SKM-1 treated with dmso at 0.1 percent for 144 hours (cell line): ENCODE results near the gene USP34.
"Not testable (repeated sequence)": the region's sequence is repeated elsewhere in the genome, so short reads cannot be mapped to it uniquely, and the experiment has no call there.

Experiments
- DNase-seq: peaks from one replicate; lab custom pipeline; 2025; ENCODE audit not compliant: unreplicated experiment; lab: John Stamatoyannopoulos, UW

The USP34 gene

GRCh38 chr2:61196671-61197070, 274.2 kb downstream of the USP34 start:
- no peak for DNase-seq

DNA sequence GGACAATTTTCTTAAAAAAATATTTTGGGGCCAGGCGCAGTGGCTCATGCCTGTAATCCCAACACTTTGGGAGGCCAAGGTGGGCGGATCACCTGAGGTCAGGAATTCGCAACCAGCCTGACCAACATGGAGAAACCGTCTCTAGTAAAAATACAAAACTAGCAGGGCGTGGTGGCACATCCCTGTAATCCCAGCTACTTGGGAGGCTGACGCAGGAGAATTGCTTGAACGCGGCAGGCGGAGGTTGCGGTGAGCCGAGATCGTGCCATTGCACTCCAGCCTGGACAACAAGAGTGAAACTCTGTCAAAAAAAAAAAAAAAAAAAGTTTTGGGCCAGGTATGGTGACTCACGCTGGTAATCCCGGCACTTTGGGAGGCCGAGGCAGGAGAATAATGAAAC, 276.2 kb downstream of the USP34 start:
- DNase-seq: not testable (repeated sequence)

DNA sequence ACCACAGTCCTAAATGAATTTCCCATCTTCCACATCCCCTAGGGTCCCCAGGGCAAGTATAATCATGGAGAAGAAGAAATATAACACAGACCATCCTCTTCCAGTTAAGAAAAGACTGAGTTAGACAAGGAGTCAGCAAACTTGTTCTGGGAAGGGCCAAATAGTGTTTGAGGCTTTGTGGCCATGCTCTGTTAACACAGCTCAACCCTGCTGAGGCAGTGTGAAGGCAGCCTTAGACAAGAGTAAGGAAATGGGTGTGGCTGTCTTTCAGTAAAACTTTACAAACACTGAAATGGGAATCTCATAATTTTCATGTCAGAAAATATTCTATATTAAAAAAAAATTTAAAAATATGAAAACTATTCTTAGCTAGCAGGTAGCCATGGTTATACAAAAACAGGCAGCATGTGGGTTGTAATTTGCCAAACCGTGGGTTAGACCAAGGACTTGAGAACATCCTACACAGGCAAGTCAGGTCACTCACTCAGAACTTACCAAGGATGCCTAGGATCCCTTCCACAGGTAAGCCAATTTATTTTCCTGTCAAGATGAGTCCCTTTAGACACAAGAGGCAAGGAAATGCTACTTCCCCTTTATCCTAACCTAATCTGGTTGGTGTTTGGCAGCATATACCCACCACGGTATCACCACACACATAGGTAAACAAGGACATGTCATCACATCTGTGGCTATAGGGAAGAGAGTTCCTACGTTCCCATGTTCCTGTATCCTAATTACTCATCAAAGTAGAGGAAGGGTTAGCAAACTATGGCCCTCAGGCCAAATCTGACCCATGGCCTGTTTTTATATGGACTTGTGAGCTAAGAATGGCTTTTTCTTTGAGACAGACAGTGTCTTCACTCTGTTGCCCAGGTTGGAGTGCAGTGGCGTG, 277.0 kb downstream of the USP34 start:
- DNase-seq: no peak

DNA sequence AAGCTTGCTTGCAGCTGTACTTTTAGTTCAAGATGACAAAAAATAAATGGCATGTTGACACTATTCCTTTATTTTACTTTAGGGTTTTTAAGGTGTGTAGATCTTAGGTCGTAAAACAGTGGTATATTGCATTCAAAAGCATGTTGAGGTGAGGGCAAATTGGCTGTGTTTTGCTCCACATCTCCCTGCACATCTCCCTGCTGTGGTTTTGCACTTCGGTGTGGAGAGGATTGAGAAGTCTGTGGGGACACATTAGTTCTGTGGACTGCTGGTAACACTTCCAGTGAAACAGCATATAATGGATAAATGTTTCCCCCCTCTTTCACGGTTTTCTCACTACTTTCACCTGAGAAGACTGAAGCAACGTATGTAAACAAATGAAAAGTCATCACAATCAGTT, 283.8 kb downstream of the USP34 start:
- no peak for DNase-seq

DNA sequence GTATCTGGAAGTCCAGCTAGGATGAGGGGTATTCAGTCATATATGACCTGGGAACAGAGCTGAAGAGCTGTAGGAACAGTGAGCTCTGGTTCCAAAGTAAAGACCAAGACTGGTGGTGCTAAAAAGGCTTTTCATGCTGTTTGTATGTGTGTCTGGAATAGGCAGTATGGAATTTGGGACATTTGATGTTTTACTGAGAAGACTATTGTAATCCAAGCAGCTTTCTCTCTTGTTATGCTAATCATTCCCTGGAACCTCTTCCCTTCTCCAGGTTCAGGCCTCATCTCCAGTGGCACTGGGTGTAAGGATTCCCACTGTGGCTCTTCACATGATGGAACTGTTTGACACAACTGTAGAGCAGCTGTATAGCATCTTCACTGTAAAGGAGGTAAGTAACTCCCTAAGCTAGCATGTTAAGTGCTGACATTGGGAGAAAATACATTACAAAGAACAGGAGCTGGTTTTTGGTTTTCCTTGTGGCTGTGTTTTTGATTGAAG, 285.6 kb downstream of the USP34 start:
- DNase-seq: no peak

DNA sequence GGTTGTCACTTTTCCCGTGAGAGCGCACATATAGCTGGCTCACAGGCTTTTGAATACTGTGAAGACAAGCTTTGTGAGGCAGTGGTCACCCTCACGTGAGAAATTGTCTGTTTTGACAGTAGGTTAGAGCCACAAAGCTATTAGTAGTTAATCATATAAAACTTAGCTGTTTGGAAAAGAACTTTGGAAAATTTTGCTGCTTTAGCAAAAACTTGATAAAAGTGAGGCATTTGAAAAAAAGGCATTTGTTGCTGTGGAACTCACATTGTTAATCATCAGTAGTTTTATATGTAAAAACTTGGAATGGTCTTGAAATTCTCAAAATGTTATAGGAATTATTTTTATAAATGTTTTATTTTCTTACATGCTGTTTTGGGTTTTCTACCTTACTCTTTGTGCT, 286.6 kb downstream of the USP34 start:
- DNase-seq: no peak

GRCh38 chr2:61183795-61184194, 287.1 kb downstream of the USP34 start:
- DNase-seq: no peak

DNA sequence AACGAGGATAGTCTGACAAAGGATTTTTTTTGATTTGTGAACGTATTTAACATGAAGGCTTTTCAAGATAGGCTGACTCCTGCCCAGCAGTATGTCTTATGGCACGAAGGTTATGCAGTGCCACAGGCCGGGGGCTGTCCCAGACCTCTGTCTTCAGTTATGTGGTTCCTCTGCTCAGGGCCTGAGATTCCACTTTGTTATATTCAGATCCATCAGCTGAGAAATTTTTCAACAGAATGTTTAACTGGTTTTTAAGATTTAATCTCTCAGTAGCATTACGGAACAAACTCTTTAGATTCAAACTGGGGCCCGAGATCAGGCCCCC, 288.9 kb downstream of the USP34 start:
- DNase-seq: no peak

DNA sequence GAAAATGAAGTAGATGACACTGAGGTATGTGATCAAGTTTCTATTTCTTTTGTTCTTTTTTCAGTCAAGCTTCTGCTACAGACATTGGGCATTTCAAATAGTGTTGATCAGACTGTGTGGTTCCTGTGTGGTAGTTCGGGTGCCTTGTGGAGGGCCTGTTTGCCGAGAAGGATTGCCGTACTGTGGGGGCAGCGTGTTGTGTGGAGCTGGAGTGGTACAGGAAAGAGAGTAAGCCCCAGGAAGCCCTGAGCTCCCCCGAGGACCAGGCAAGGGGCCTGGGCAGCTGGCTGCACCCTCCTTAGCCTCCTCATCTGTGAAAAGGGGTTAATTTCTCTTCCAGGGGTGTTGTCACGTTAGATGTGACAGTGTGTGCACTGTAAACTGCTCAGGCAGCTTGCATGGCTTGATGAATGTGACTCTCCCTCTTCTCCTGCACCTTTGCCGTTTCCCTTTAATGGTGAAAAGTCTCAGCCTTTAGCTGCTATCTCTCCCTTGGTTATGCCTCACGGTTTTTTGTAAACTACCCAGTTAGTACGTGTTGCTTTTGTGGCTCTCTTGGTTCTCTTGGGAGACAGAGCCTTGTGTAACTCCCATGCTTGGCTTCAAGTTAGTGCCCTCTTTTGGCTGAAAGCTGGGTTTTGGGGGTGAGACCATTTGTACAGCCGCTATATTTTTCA, 289.4 kb downstream of the USP34 start:
- no peak for DNase-seq

- DNase-seq: no peak
These were observed 290.2 kb downstream of the USP34 start for GRCh38 chr2:61180686-61181085.

DNA sequence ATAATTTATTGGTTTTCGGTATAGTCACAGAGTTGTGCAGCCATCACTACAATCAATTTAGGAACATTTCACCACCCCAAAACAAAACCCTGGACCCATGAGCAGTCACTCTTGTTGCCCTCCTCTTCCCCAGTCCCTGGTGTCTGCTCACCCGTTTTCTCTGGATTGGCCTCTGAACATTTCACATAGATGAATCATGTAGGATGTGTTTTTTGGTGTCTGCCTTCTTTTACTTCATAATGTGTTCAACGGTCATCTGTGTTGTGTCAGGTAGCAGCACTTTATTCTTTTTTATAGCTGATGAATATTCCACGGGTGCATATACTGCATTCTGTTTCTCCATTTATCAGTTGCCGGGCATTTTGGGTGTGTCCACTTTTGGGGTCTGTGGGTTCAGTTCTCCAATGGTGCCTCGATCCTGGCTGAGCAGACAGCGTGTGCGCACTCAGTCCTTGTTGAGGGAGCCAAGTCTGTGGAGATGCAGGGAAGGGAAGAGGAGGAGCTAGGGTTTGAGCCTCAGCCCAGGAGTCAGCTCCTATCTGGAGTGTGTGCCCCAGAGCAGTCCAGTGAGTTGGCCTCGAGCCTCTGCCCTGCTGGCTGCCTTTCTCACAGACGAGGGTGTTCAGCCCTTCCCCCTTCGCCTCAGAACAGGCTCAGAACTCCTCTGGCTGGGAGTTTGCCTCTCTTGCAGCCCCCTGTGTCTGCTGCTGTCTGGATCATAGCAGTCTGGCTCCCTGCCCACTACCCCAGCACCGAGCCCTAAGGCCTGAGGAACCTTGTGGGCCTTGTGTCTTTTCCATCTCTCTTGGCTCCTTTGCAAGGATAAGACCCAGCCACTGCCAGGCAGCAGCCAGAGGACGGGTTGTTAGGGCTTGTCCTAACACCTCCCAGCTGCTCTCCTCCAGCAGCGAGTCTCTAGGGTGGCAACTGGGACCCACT, 290.9 kb downstream of the USP34 start:
- no peak for DNase-seq

DNA sequence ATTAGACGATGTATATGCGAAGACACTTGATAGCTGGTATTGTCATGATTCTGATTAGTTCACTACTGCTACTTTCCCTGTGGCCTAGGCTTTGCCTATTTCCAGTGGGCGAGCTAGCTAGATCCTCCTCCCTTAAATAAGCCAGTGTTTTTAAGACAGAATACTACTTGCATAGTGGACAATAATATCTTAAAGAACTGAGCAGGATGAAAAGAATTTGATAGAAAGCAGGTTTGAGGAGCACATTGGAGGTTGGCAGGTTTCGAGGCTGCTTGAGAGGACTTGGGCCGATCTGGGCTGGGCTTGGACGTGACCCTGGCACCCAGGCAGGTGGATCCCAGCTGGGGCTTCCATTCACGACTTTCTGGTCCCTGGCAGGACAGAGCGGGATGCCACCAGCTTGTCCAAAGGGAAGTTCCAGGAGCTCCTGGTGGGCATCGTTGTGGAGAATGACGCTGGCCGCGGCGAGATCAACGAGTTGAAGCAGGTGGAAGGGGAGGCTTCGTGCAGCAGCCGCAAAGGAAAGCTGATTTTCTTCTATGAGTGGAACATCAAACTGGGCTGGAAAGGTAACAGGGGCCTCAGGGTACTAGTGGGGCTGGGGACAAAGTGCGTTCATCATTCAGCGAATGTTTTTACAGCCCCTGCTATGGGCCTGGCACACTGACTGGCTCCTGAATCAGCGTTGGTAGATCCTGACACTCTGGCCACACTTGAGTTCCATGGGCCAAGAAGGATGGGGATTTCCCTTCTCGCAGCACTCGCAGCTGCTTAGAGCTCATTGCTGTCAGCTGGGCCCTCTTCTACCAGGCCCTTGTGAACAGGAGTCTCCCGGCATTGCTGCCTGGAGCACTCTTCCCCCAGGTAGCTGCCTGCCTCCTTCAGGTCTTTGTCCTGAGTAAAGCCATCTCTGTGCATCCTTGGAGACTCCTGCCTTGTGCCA, 292.0 kb downstream of the USP34 start:
- DNase-seq: no peak

- DNase-seq: no peak
These were observed 292.9 kb downstream of the USP34 start for GRCh38 chr2:61177727-61178549.

- peak; percentile 83 for DNase-seq
These were observed 293.8 kb downstream of the USP34 start for GRCh38 chr2:61176755-61177726.

GRCh38 chr2:61175036-61175435, 295.9 kb downstream of the USP34 start:
- no peak for DNase-seq

GRCh38 chr2:61173116-61173515, 297.8 kb downstream of the USP34 start:
- DNase-seq: no peak

DNA sequence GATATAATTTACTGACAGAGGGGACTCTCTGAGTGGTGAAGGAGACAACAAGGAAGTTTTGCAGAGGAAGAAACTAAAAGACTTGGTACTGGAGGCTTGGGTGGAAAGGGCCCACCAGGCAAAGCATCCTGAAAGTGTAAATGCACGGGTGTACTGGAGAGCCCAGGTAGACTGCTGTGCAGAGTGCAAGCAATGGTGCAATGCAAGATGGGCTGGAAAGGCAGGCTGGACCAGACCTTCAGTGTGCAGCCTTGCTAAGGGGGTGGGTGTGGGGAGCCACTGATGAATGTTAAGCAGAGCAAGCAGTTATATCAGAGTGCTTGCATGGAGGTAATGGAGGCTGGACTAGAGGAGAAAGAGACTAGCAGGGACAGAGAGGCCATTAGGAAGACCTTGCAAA, 298.2 kb downstream of the USP34 start:
- DNase-seq: no peak

DNA sequence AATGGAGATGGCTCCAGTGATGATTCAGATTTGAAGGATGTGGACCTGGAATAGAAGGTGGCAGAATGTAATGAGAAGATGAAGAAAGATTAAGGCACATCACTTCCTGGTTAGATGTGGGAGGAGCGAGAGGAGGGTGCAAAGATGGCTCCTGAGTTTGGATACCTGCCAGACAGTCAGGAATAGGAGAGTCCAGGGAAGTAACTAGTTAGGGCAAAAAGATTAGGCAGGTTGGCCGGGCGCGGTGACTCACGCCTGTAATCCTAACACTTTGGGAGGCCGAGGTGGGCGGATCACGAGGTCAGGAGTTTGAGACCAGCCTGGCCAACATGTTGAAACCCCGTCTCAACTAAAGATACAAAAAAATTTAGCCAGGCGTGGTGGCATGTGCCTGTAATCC, 303.3 kb downstream of the USP34 start:
- no peak for DNase-seq
